ENCODE data around the gene TREM1.

TREM1 gene

DNA sequence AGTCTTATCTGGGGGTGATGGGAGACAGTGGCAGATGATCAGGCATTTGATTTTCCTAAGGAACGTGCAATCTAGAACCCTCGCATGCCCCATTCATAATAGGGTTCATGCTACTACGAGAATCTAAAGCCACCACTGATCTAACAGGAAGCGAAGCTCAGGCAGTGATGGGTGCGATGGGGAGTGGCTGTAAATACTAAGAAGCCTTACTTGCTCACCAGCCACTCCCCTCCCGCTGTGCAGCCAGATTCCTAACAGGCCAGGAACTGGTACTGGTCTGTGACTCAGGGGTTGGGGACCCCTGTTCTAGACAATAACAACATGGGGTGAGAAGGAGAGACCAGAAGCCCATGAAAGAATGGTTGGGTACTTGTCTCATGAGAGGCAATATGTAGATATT lies 53.8 kb downstream of the TREM1 start:
- Histone ChIP-seq H3K4me3 (ENCODE audit: low read length) (no peak overlapping the region), H3K9me3 (ENCODE audit: insufficient read depth, low read depth, low read length) (no peaks in the 10 kb centered on the region), H3K36me3 (ENCODE audit: insufficient read depth, low read length) (no peaks in the 10 kb centered on the region), H3K9ac (ENCODE audit: low read depth, low read length) (no peak overlapping the region), H3K4me1 (ENCODE audit: insufficient read depth, low read length) (no peaks in the 10 kb centered on the region), H3K27me3 (ENCODE audit: insufficient read depth, low read length) (peaks cover under 1% of the 10 kb centered on the region; the same call in 1 of the 2 replicates), H3K27ac (ENCODE audit: low read depth, low read length) (no peak overlapping the region)
- WGBS: 96% methylated on average over 6 of the region's 6 CpGs

DNA sequence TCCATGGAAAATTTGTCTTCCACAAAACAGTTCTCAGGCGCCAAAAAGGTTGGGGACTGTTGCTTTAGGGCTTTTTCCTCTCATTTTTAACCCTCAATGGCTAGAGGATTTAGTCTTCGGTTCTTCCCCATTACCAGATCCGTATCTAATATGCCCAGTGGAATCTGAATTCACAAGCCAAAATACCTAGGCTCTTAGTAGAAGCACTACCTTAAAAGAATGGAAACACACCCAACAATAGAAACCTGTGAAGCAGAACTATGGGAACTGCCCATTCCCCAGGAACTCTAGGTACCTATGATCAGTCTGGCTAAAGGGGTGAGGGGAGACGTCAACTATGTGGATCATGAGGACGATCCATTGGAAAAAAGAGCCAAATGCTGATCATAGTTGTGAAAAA lies 55.2 kb downstream of the TREM1 start:
- Histone ChIP-seq H3K4me3 (ENCODE audit: low read length) (no peak overlapping the region), H3K36me3 (ENCODE audit: insufficient read depth, low read length) (no peaks in the 10 kb centered on the region), H3K27me3 (ENCODE audit: insufficient read depth, low read length) (no peaks in the 10 kb centered on the region), H3K9me3 (ENCODE audit: insufficient read depth, low read depth, low read length) (no peaks in the 10 kb centered on the region), H3K9ac (ENCODE audit: low read depth, low read length) (no peak overlapping the region), H3K27ac (ENCODE audit: low read depth, low read length) (no peak overlapping the region), H3K4me1 (ENCODE audit: insufficient read depth, low read length) (no peaks in the 10 kb centered on the region)
- WGBS: 84% methylated on average over 5 of the region's 5 CpGs

DNA sequence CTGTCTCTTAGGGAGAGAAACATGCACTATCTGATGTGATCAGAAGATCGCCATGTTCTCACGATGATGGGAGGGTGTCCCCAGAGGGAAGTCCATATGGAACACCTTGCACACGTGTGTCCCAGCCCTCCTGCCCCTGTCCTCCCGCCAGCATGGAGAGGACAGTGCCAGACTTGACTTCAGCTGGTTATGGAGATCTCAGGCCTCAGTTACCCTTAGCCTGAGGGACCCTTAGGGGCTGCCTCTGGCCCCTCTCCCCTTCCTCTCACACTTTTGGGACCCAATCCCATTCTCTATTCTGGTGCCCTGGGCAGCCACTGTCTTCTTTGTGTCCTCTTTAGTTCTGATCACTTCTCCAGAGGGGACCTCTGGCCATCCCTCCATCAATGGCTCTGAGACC lies 56.8 kb downstream of the TREM1 start:
- Histone ChIP-seq H3K27ac (ENCODE audit: low read depth, low read length) (no peak overlapping the region), H3K4me1 (ENCODE audit: insufficient read depth, low read length) (no peaks in the 10 kb centered on the region), H3K36me3 (ENCODE audit: insufficient read depth, low read length) (no peaks in the 10 kb centered on the region), H3K9ac (ENCODE audit: low read depth, low read length) (no peak overlapping the region), H3K4me3 (ENCODE audit: low read length) (no peak overlapping the region), H3K27me3 (ENCODE audit: insufficient read depth, low read length) (peaks cover 4% of the 10 kb centered on the region; the same call in 1 of the 2 replicates), H3K9me3 (ENCODE audit: insufficient read depth, low read depth, low read length) (no peaks in the 10 kb centered on the region)
- WGBS: 88% methylated on average over 4 of the region's 4 CpGs

DNA sequence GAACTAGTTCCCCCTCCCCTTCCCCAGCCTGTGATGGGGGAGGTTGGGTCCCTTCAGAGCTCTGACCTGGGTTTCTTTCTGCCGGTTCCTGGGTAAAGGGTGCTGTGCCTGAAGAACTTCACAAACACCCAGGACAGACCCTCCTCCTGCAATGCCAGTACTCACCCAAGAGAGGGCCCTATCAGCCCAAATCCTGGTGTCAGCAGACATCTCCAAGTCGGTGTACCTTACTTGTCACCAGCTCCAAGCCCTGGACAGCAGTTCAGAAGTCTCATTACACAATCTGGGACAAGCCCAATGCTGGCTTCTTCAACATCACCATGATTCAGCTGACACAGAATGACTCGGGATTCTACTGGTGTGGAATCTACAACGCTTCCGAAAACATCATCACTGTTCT lies 57.9 kb downstream of the TREM1 start:
- H3K36me3 ChIP-seq (ENCODE audit: insufficient read depth, low read length): no peaks in the 10 kb centered on the region
- H3K9ac ChIP-seq (ENCODE audit: low read depth, low read length): no peak overlapping the region
- no peaks in the 10 kb centered on the region for H3K9me3 ChIP-seq (ENCODE audit: insufficient read depth, low read depth, low read length)
- no peaks in the 10 kb centered on the region for H3K4me1 ChIP-seq (ENCODE audit: insufficient read depth, low read length)
- no peak overlapping the region for H3K27ac ChIP-seq (ENCODE audit: low read depth, low read length)
- 69% methylated on average over 5 of the region's 5 CpGs for whole genome bisulfite sequencing
- H3K27me3 ChIP-seq (ENCODE audit: insufficient read depth, low read length): peaks cover 4% of the 10 kb centered on the region; the same call in 1 of the 2 replicates
- no peak overlapping the region for H3K4me3 ChIP-seq (ENCODE audit: low read length)

DNA sequence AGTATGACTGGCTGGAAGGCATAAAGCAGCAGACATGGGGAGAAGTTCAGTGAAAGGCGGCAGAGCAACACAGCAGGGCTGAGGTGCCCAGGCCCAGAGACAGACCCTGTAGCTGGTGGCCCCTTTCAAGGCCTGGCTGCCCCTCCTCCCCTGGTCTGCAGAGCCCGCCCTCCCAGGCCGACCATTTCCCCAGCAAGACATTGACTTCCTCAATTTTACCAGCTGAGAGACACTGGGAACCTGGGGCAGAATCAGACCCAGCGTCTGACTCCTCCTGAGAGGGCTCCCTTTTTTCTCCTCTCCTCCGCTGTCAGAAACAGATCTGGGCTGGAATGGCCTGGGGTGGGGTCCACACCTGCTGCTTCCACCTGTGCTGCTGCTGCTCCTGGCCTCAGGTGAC lies 58.4 kb downstream of the TREM1 start, which contains the start of gene TREML4:
Gene TREML4, plus strand, starts transcription at position 254 of the 400 bp plus-strand sequence. Its CDS starts 79 bp downstream, at position 333.
- H3K4me3 ChIP-seq (ENCODE audit: low read length): no peak within 1 kb of the TSS
- 67% methylated on average over 5 of the region's 5 CpGs for WGBS

DNA sequence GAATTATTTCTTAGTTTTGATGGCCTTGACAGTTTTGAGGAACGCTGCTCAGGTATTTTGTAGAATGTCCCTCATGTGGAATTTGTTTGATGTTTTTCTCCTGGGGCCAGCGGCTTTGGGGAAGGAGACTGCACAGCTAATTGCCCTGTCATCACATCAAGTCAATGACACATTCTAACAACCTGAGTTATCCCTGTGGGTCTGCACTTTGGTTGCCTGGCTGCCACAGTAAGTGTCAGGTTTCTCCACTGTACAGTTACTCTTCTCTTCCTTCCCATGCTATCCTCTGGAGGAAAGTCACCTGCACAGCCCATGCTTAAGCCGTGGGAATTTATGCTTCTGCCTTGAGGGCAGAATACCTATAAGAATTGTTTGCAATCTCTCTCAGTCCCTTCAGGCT lies 59.7 kb downstream of the TREM1 start:
- Histone ChIP-seq H3K9me3 (ENCODE audit: insufficient read depth, low read depth, low read length) (no peaks in the 10 kb centered on the region), H3K4me3 (ENCODE audit: low read length) (no peak overlapping the region), H3K4me1 (ENCODE audit: insufficient read depth, low read length) (no peaks in the 10 kb centered on the region), H3K27me3 (ENCODE audit: insufficient read depth, low read length) (peaks cover 4% of the 10 kb centered on the region; the same call in 1 of the 2 replicates), H3K9ac (ENCODE audit: low read depth, low read length) (no peak overlapping the region), H3K27ac (ENCODE audit: low read depth, low read length) (no peak overlapping the region), H3K36me3 (ENCODE audit: insufficient read depth, low read length) (no peaks in the 10 kb centered on the region)
- whole genome bisulfite sequencing: 87% methylated on average over 3 of the region's 3 CpGs

More for the DNA sequence above, 58.4 kb downstream of the TREM1 start, which contains the start of gene TREML4:
- no peak within 1 kb of the TSS for H3K9ac ChIP-seq (ENCODE audit: low read depth, low read length)
- H3K27me3 ChIP-seq (ENCODE audit: insufficient read depth, low read length): peaks cover 4% of the 10 kb centered on the region; the same call in 1 of the 2 replicates
- H3K4me1 ChIP-seq (ENCODE audit: insufficient read depth, low read length): no peaks in the 10 kb centered on the region
- no peaks in the 10 kb centered on the region for H3K36me3 ChIP-seq (ENCODE audit: insufficient read depth, low read length)
- H3K27ac ChIP-seq (ENCODE audit: low read depth, low read length): no peak within 1 kb of the TSS
- H3K9me3 ChIP-seq (ENCODE audit: insufficient read depth, low read depth, low read length): no peaks in the 10 kb centered on the region

DNA sequence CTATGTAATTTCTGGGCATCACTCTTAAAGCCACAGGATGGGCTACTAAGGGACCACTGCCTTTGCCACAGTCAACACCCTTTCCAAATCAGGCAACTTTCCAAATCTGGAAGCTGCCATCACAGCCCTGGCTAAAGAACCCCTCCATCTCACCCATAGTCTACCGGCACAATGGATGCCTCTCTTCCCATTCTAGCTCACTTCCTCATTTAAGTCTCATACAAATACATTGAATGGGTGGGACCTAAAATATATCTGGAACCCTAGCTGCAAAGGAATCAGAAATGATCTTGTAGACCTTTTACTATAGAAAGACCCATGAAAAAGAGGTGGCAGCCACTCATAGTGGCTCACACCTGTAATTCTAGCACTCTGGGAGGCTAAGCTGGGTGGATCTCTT lies 61.7 kb downstream of the TREM1 start:
- Histone ChIP-seq H3K4me1 (ENCODE audit: insufficient read depth, low read length) (no peaks in the 10 kb centered on the region), H3K4me3 (ENCODE audit: low read length) (no peak overlapping the region), H3K27me3 (ENCODE audit: insufficient read depth, low read length) (peaks cover 4% of the 10 kb centered on the region; the same call in 1 of the 2 replicates), H3K9ac (ENCODE audit: low read depth, low read length) (no peak overlapping the region), H3K27ac (ENCODE audit: low read depth, low read length) (no peak overlapping the region), H3K9me3 (ENCODE audit: insufficient read depth, low read depth, low read length) (no peaks in the 10 kb centered on the region), H3K36me3 (ENCODE audit: insufficient read depth, low read length) (no peaks in the 10 kb centered on the region)
- 95% methylated on average over 1 of the region's 1 CpG for WGBS

Data from HUES64 (cell line).